SK-N-MC (cell line): ENCODE measurements around the gene NPSR1.

ENCODE experiments used
- DNase-seq: peaks from one replicate; pipeline ENCODE4 v3.0.0-alpha.2; 2011; ENCODE audit warnings: low read depth, low spot score
- H3K27ac ChIP-seq: fragments of 200-600 bp; sonication (generic); 2 replicates; pipeline ENCODE4 v1.5.1; 2016; ENCODE audit warnings: mixed run types
- H3K36me3 ChIP-seq: fragments of 200-600 bp; sonication (generic); 2 replicates; pipeline ENCODE4 v1.6.1; 2017; ENCODE audit warnings: antibody characterized with exemption, low read length, mixed read lengths; ENCODE audit not compliant: insufficient read depth
- H3K4me3 ChIP-seq: fragments of 200-600 bp; sonication (generic); 2 replicates; pipeline ENCODE4 v1.5.1; 2016
- H3K9ac ChIP-seq: fragments of 200-600 bp; sonication (generic); 2 replicates; pipeline ENCODE4 v1.8.0; 2017; ENCODE audit warnings: mixed run types, mixed read lengths; ENCODE audit not compliant: insufficient read length
- H3K9me3 ChIP-seq: fragments of 200-600 bp; sonication (generic); 2 replicates; pipeline ENCODE4 v1.6.1; 2017; ENCODE audit warnings: low read depth, mild to moderate bottlenecking, antibody characterized with exemption, low read length, moderate library complexity, mixed read lengths
- EZH2 ChIP-seq: fragments of 200-600 bp; sonication (generic); IDR thresholded peaks from one replicate; pipeline ENCODE4 v1.6.1; 2017; ENCODE audit warnings: antibody characterized with exemption
- FOXP2 ChIP-seq: optimal IDR thresholded peaks from 2 replicates; pipeline ENCODE3; 2011; ENCODE audit warnings: mild to moderate bottlenecking, moderate library complexity; ENCODE audit not compliant: insufficient read depth; ENCODE audit errors: extremely low read length, control extremely low read depth
- POLR2AphosphoS5 ChIP-seq: IDR thresholded peaks from 2 replicates; pipeline ENCODE4 v1.6.1; 2012; ENCODE audit warnings: mild to moderate bottlenecking, low read depth, low read length, borderline replicate concordance

NPSR1 gene

GRCh38 chr7:34656041-34656440 is 2.0 kb upstream of the NPSR1 start:
- H3K9ac ChIP-seq, result no peak overlapping the region
- no peak overlapping the region for H3K4me3 ChIP-seq
- no peak for DNase-seq
- H3K36me3 ChIP-seq, result no peaks in the 10 kb centered on the region
- no peaks in the 10 kb centered on the region for H3K9me3 ChIP-seq
- no peak overlapping the region for H3K27ac ChIP-seq
- no peak for TF ChIP-seq FOXP2
- no peak for TF ChIP-seq POLR2AphosphoS5
- no peak for TF ChIP-seq EZH2

GRCh38 chr7:34659472-34660075 is 1.6 kb downstream of the NPSR1 start:
- H3K36me3 ChIP-seq, result no peaks in the 10 kb centered on the region
- no peak for DNase-seq
- H3K9me3 ChIP-seq, result no peaks in the 10 kb centered on the region
- no peak for TF ChIP-seq EZH2
- H3K4me3 ChIP-seq, result no peak overlapping the region
- H3K9ac ChIP-seq, result no peak overlapping the region
- no peak overlapping the region for H3K27ac ChIP-seq

- Histone ChIP-seq H3K9me3 (no peaks in the 10 kb centered on the region), H3K9ac (no peak overlapping the region), H3K36me3 (no peaks in the 10 kb centered on the region), H3K4me3 (no peak overlapping the region), H3K27ac (no peak overlapping the region)
- DNase-seq, result no peak
- TF ChIP-seq POLR2AphosphoS5, result no peak
- TF ChIP-seq EZH2, result no peak
- no peak for TF ChIP-seq FOXP2
Measured at GRCh38 chr7:34662058-34662708, 4.2 kb downstream of the NPSR1 start.

GRCh38 chr7:34664755-34665154 is 6.7 kb downstream of the NPSR1 start:
- no peak overlapping the region for H3K27ac ChIP-seq
- no peak for TF ChIP-seq EZH2
- no peak for TF ChIP-seq POLR2AphosphoS5
- no peak for TF ChIP-seq FOXP2
- no peak for DNase-seq

GRCh38 chr7:34672430-34672829 is 14.4 kb downstream of the NPSR1 start:
- Histone ChIP-seq H3K27ac (no peak overlapping the region), H3K36me3 (no peaks in the 10 kb centered on the region), H3K9me3 (no peaks in the 10 kb centered on the region), H3K4me3 (no peak overlapping the region), H3K9ac (no peak overlapping the region)
- TF ChIP-seq POLR2AphosphoS5 (no peak), EZH2 (no peak), FOXP2 (no peak)
- no peak for DNase-seq

More at GRCh38 chr7:34664755-34665154, 6.7 kb downstream of the NPSR1 start:
- H3K4me3 ChIP-seq, result no peak overlapping the region
- no peaks in the 10 kb centered on the region for H3K36me3 ChIP-seq
- no peaks in the 10 kb centered on the region for H3K9me3 ChIP-seq
- H3K9ac ChIP-seq, result no peak overlapping the region

GRCh38 chr7:34673066-34673465 is 15.0 kb downstream of the NPSR1 start:
- DNase-seq, result no peak
- no peak overlapping the region for H3K9ac ChIP-seq
- H3K4me3 ChIP-seq, result no peak overlapping the region
- no peak for TF ChIP-seq FOXP2
- no peak for TF ChIP-seq POLR2AphosphoS5
- TF ChIP-seq EZH2, result no peak
- H3K9me3 ChIP-seq, result no peaks in the 10 kb centered on the region
- H3K36me3 ChIP-seq, result no peaks in the 10 kb centered on the region
- H3K27ac ChIP-seq, result no peak overlapping the region

GRCh38 chr7:34675749-34676374 is 17.8 kb downstream of the NPSR1 start:
- Histone ChIP-seq H3K4me3 (no peak overlapping the region), H3K36me3 (no peaks in the 10 kb centered on the region), H3K27ac (no peak overlapping the region), H3K9me3 (no peaks in the 10 kb centered on the region), H3K9ac (no peak overlapping the region)
- TF ChIP-seq FOXP2 (no peak), EZH2 (no peak), POLR2AphosphoS5 (no peak)
- no peak for DNase-seq

GRCh38 chr7:34677491-34677890 is 19.5 kb downstream of the NPSR1 start:
- H3K9ac ChIP-seq, result no peak overlapping the region
- DNase-seq, result no peak
- H3K9me3 ChIP-seq, result no peaks in the 10 kb centered on the region
- TF ChIP-seq EZH2, result no peak
- TF ChIP-seq POLR2AphosphoS5, result no peak
- no peak for TF ChIP-seq FOXP2
- H3K36me3 ChIP-seq, result no peaks in the 10 kb centered on the region
- H3K27ac ChIP-seq, result no peak overlapping the region
- H3K4me3 ChIP-seq, result no peak overlapping the region

GRCh38 chr7:34687529-34687928 is 29.5 kb downstream of the NPSR1 start:
- Histone ChIP-seq H3K4me3 (no peak overlapping the region), H3K9me3 (no peaks in the 10 kb centered on the region), H3K9ac (no peak overlapping the region), H3K27ac (no peak overlapping the region), H3K36me3 (no peaks in the 10 kb centered on the region)
- TF ChIP-seq FOXP2, result no peak
- TF ChIP-seq POLR2AphosphoS5, result no peak
- no peak for TF ChIP-seq EZH2
- DNase-seq, result no peak

- Histone ChIP-seq H3K36me3 (no peaks in the 10 kb centered on the region), H3K4me3 (no peak overlapping the region), H3K9me3 (peaks cover 4% of the 10 kb centered on the region; the same call in 1 of the 2 replicates), H3K27ac (no peak overlapping the region), H3K9ac (no peak overlapping the region)
- DNase-seq, result no peak
- no peak for TF ChIP-seq FOXP2
- TF ChIP-seq EZH2, result no peak
- no peak for TF ChIP-seq POLR2AphosphoS5
Measured at GRCh38 chr7:34696415-34696814, 38.4 kb downstream of the NPSR1 start.
